HCEC 1CT (cell line): ENCODE measurements around the gene EDA.
"Not testable (repeated sequence)": the region's sequence is repeated elsewhere in the genome, so short reads cannot be mapped to it uniquely, and the experiment has no call there.

ENCODE experiments used
- DNase-seq: peaks from one replicate; pipeline ENCODE4 v3.0.0-alpha.2; 2017

Gene EDA

DNA sequence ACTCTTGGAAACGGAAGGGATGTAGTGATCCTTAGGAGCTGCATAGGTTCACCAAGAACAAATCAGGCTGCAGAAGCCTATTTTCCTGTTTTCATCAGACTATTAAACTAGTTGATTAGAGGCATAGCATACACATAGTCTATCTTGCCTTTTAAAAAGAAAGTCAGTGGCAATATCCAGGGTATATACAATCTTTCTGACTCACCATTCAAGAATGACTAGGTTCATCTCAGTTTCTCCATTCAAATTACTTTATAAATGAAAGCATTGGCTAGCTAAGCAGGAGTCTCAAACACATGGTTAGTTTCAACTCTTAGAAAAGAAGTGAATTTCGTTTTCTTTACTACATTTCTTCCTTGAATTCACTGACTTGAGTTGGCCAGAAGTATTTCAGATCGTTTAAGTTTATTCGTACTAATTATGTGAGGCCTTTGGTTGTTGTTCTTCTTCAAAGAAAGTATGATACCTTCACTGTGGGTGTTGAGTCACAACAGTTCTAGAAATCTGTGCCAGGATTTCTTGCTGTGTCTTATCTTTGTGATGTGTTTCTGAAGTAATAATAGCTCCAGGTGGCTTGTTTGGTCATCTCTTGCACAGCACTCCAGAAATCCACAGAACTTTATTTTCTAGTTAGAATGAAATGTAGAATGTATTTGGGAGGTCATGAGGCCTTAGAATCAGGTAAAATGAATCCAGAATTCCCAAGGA, 345.6 kb downstream of the EDA start:
- no peak for DNase-seq

DNA sequence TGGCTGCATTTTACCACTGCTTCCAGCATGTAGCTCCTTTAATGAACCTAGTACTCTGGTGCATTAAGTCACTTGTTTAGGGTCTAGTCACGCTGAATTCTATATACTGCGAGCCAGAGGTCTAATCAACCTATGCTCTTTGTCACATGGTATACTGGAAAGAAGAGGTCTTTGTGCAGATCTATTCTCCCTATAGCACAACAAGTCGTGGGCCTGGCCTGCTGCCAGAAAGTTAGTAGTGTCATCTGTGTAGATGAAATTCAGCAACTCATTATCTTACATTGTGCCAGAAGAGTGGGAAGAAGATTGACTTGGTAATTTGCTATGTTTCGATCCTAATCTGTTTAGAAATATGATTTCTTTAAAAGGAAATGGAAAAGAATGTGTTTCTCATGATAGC, 353.0 kb downstream of the EDA start:
- no peak for DNase-seq

DNA sequence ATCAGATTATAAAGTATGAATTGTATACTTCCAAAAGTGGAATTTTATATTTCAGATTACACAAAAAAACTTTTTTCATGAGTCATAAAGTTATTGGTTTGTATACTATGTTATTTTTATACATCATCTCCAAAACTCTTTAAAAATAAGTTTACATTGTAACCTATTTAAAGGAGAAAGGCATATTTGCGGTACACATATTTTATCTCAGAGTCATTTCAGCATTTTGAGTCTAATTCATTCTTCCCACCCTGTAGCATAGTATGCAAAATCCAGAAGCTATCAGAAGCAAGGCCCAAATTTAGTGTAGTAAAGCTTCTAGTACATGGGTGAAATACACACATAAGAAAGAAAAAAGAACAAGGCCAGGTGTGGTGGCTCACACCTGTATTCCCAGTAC, 353.5 kb downstream of the EDA start:
- DNase-seq: no peak

DNA sequence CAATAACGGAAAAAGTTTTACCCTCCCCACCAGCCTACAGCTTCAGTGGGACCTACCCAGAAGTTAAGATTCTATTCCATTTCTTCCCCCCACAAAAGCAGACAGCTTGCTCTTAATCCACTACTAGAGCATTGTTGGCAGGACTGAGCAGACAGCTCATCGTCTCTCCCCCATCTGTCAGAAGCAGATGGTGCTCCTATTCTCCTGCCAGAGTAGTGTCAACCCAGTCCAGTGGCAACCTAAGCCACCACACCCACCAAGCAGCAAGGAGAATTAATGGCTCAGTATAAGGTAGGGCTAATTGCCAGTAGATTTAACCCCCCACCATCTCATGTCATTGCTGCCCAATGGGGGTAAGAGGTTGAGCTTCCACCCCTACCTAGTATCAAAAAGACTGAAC, 371.8 kb downstream of the EDA start:
- DNase-seq: no peak

DNA sequence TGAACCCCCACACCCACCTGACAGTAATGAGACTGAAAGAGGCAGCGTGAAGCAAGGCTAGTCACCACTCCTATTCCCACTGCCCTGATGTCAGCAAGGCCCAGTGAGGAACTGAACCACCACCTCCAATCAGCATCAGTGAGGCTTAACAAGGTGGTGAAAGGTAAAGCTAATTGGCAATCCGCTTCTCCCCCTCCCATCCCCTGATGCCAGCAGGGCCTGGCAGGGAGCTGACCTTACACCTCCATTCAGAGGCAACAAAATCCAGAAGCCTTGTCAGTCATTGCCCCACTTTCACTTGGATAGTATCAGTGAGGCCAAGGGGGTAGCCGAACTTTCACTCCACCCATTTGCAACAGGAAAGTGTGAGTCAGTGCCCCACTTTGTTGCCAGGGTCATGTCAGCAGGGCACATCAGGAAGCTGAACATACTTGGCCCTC, 373.1 kb downstream of the EDA start:
- no peak for DNase-seq

DNA sequence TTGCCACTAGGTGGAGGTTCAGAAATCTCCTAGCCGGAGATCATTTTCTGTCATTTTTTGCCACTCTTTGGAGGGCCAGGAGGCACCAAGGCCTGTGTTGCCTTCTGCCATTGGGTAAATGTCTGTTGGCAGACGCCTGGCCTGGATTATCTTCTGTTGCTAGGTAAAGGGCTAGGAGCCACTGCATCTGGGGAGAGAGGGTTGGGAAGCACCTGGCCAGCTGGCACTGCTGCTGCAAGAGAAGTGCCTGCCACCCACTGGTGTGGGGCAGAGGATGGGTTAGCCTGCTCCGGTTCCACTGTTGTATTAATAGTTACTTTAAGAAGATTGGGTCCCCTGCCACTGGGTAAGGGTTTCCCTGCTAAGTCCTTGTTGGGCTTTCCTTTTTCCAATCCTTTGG, 375.8 kb downstream of the EDA start:
- no peak for DNase-seq

DNA sequence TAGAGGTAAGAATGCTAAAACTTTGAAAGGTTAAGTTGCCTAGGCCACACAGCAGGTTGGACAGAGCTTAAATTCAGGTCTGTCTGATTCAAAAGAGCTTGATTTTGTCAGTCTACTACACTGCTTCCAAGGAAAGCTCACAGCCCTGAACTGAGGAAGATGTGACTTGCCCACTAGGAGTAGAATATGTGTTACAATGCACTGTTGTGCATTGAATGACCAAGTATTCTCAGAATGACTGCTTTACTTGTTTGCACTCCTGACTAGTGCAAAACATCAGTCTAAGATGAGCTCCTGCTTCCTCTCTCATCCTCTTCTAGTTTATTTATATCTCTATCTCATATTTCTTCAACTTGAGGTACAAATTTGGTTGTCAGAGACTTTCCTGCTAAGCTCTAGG, 377.6 kb downstream of the EDA start:
- no peak for DNase-seq

DNA sequence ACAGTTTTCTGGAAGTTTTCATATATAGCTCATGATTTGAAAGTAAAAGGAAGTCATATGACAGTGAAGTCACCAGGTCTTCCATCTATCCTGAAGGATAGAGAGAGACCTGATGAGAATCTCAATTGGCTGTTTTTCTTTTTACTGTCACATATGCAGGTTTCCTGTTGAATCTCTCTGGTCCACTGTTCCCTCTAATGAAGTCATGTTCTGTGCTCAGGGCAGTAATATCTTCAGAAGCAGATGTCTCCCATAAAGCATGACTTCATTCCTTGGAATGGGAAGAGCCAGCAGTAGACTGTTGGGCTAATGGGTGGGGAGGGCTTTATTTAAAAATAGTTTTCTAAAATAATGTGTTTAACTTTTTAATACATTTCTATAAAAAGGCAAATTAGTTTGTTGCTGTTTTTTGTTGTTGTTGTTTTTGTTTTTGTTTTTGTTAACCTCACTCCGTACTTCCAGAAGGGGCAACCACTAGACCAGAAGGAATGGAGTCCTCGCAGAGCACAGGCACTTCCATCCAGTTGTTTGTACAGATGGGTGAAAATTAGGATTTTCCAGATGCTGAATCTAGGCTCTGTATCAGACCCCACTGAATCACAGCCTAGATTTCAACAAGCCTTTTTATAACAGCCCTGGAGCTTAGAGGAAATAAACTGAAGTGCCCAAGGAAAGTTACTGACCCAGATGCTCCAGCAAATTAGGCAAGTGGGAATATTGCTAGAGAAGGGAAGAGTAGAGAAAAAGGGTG, 379.6 kb downstream of the EDA start:
- DNase-seq: no peak

DNA sequence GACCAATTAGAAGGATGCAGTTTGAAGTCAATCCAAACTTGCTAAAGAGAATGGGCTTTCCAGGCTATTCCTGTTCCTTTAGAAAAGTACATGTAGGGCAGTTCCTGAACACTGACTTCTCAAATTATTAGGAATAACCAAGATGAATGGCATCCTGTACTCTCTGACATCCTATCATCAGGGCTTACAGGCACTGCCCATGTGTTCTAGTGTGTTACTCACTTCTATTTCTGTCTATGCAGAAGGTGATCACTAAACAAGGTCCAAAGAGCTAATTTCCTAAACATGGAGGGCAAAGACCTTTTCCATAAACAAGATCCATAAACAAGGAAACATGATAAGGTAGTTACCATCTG, 380.2 kb downstream of the EDA start:
- no peak for DNase-seq

DNA sequence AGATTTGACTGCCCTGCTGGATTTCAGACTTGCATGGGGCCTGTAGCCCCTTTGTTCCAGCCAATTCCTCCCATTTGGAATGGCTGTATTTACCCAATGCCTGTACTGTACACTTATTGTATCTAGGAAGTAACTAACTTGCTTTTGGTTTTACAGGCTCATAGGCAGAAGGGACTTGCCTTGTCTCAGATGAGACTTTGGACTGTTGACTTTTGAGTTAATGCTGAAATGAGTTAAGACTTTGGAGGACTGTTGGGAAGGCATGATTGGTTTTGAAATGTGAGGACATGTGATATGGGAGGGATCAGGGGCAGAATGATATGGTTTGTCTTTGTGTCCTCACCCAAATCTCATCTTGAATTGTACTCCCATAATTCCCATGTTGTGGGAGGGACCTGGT, 382.4 kb downstream of the EDA start:
- not testable (repeated sequence) for DNase-seq

DNA sequence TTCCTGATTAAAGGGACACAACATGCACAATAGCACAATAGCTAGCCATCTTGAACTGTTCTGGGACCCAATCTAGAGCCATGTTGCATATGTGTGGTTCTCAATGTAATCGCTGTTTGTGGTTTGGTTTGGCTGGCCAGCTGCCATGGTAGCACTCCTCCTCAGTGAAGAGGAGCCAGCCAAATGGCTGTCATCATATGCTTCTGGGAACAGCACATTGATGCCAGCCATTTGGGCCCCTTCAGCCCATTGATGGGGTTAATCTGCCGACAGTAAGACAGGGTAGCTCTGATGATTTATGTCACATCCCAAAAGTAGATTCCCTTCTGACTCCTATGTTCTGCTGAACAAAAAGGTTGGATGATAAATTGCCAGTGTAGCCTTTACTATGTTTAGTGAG, 385.4 kb downstream of the EDA start:
- DNase-seq: no peak

DNA sequence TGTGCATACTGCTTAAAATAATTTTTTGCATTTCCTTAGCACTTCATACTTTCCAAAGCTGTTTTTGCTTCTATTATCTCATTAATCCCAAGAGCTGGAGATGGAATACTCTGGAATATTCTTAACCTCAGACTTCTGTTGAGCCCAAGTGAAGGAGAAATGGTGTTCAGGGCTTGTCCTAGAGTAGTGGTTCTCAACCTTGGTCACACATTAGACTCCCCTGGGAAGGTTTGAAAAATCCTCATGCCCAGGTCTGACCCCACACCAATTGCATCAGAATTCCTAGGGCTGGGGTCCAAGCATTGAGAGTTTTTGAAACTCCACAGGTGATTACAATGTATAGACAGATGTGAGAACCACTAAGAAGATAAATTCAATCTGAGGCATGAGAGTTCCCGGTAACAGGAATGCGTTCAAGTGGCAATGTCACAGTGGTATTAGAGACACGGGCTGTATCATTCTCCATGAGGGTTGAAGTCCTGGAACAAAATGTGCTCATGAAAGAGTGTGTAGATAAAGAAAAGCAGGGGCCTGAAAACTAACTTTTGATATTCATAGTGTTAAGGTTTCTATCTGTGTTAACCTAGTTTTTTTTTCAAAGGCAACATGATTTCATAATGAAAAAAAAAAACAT, 385.9 kb downstream of the EDA start:
- no peak for DNase-seq

DNA sequence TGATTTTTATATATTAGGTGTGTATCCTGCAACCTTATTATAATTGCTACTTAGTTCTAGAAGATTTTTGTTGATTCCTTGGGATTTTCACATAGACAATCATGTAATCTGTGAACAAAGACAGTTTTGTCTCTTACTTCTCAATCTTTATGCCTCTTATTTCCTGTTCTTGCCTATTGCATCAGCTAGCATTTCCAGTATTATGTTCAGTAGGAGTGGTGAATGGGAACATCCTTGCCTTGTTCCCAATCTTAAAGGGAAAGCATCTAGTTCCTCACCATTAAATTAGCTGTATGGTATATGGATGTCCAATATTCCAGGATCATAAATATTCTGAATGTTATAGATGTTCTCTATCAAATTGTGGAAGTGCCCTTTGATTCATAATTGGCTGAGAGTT, 392.0 kb downstream of the EDA start:
- no peak for DNase-seq

DNA sequence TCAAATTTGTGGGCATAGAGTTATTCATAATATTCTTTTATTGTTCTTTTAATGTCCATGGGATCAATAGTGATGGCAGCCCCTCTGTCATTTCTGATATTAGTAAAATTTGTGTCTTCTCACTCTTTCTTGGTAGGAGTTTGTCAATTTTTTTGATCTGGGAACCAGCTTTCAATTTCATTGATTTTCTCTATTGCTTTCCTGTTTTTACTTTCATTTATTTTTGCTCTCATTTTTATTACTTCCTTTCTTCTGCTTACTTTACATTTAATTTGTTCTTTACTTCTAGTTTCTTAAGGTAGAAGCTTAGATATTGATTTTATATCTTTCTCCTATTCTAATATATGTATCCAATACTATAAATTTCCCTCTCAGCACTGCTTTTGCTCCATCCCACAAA, 393.1 kb downstream of the EDA start:
- no peak for DNase-seq

DNA sequence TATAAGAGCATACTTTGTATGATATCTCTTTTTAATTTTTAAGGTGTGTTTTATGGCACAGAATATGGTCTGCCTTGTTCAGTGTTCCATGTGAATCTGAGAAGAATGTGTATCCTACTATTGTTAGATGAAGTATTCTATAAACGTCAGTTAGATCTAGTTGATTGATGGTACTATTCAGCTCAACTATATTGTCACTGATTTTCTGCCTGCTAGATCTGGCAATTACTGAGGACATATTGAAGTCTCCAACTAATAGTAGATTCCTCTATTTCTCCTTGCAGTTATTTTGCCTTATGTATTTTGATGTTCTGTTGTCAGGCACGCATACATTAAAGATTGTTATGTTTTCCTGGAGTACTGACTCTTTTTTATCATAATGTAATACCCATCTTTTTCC, 394.1 kb downstream of the EDA start:
- DNase-seq: no peak

DNA sequence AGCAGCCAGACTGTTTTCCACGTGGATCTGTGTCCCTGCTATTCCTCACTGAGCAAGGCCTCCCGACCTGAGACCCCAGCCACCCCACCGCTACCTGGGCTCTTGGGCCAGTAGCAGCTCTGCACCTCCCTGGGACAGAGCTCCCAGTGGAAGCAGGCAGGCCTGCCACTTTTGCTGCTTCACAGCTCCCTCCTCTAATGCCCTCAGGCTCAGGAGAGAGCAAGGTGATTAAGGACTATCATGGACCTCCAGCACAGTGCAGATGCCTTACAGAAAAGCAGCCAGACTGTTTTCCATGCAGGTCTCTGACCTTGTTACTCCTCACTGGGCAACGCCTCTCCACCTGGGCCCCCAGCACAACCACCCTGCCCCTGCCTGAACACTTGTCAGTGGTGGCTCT, 396.8 kb downstream of the EDA start:
- DNase-seq: no peak

DNA sequence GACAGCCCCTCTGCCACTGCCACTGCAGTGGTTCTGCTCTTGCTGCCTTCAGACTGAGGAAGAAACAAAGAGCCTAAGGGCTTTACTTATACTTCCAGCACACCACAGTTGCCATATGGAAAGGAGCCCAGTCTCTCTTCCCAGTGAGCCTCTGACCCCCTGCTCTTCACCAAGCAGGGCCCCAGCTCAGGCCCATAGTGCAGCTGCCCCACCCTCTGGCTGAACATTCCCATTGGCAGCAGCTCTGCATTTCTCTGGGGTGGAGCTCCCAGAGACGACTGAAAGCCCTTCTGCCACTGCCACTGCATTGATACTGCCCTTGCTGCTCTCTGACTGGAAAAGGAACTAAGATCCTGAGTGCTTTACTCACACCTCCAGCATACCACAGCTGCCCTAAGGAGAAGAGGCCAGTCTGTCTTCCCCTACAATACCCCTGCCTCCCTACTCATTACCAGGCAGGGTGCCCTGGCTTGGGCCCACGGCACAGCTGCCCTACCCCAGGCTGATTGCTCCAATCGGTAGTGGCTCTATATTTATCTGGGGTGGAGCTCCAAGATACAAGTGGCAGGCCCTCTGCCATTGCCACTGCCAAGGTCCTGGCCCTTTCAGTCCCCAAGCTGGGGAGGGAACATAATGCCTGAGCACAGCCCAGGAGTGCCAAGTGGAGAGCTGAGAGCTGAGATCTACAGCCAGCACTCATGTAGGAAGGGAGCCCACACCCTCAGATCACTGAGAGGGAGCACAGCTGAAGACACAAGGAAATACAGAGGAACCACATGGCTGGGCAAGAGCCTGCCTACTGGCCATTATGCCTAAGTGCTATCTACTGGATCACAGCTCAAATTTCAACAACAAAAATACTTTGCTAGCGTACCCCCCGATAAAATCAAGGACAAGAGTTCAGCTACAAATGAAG, 397.8 kb downstream of the EDA start:
- no peak for DNase-seq

DNA sequence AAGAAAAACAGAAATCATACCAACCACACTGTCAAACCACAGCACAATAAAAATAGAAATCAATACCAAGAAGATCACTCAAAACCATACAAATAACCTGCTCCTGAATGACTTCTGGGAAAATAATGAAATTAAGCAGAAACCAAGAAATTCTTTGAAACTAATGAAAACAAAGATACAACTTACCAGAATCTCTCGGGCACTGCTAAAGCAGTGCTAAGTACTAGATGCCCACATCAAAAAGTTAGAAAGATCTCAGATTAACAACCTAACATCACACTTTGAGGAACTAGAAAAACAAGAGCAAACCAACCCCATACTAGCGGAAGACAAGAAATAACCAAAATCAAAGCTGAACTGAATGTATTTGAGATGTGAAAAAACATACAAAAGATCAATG, 400.6 kb downstream of the EDA start:
- DNase-seq: no peak

DNA sequence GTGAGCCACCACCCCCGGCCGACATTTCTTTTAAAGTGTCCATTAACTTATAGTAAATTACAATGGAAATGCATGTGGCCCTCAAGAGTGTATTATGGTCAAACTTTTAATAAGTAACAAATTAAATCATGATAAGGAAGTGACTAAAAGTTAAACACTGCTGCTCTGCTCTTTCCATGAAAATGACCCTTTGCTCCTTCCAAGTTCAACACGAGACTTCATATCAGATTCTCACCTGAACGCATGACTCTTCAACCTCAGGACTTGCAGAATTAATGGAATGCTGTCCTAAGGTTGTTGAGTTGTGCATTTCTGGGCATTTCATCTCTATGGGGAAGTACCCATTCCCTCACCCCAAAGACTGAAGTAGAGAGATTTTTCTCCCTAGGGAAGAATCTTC, 406.7 kb downstream of the EDA start:
- no peak for DNase-seq

DNA sequence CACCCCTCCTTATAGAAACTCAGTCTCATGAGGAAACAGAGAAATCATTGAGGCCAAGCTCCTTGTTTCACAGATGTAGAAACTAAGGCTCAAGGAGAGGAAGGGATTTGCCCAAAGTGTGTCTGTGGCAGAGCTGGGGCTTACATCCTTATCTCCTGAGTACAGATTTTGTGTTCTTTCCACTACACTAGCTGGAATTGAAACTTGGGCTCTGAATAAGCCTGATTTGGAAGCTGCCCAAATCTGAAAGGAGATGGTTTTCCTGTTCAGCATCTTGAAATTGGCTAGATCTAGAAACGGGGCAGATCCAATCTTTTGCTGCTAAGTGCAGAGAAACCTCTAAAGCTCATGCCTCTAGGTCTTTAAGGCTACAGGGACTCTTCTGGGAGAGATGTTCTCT, 409.6 kb downstream of the EDA start:
- DNase-seq: peak; percentile 2

DNA sequence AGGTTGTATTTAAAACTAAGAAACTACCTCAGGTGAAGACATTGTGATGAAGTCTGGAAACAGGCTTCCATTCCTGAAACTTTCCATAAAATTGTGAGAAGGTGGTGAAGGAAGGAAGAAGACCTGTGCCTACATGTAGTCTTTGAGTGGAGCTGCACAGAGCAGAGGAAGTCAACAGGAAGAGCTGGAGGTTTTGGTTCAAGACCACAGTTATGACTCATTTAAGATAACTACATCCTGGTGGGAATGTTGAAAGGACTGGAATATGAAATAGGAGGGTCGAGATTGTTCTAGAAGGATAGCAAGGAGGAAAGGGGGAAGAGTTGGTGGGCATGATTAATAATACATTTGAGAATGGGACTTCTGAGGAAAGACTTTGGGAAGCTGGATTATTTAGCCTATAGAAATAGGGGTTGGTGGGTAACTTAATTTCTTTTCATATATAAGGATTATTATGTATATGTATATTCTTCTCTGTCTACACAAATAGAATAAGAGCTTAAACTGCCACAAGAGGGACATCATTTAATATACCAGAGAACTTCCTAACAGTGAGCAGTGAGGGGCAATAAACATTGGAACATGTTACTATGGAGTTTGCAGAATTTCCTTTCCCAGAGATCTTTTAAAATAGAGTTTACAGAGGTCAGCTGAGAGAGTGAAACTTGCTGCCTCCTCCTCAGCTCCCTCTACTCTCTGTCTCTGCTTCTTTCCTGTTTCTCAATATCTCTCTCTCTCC, 410.4 kb downstream of the EDA start:
- peak; percentile 22 for DNase-seq

DNA sequence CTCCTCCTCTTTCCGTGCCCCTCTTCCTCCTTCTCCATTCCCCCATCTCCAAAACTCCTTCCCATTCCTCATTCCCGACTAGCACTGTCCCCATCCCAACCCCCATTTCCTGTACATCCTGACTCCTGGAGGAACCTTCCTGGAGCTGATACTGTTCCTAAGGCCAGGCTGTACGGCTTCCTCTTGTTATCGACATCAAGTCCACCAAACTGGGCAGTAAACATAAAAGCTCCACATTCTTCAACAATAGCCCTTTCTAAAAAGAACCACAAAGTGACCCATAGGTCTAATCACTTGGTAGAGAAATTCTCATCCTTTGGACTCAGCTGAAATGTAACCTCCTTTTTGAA, 410.9 kb downstream of the EDA start:
- no peak for DNase-seq

DNA sequence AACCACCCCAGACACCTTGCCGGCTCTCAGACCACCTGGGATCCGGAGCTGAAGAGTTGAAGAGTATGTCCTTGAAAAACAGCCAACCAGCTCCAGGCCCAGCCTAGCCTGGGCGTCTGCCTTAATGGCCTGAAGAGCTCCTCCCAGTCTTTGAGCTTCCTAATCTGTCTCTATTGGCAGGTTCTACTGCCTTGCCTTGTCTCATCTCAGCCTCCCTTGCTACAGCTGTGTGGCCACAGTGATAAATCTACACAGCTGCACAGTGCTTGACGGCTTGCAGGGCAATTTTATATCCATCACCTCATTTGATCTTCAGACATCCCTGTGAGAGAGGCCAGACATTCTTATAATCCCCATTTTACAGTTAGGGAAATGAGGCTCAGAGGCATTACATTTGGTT, 413.9 kb downstream of the EDA start:
- DNase-seq: no peak
